Measurements from ENCODE around the gene TBC1D20.

Gene TBC1D20

DNA sequence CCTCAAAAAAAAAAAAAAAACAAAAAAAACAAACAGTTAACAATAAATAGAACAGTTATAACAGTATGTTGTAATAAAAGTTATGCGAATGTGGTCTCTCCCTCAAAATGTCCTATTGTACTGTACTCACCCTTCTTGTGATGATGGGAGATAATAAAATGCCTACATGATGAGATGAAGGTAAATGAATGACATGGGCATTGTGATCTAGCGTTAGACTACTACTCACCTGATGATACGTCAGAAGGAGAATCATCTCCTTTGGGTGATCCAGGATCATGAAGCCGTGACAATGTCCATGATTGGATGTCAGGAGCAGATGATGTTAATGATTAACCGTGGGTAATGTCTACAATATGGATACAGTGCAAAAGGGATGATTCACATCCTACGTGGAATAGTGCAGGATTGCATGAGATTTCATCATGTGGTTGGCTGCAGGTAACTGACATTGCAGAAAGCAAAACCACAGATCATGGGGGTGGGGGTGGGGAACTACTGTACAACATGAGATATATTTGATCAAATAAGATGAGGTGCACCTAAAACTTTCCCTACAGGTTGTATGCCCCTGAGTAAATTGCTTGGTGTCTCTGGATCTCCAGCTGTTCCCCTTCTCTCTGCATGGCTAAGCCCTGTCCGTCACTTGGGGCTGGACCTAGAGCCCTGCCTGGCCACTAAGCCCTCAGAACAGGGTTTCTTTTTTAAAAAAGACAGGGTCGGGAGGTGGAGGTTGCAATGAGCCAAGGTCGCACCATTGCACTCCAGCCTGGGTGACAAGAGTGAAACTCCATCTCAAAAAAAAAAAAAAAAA lies 60.4 kb downstream of the TBC1D20 start:
- DNase-seq (ENCODE audit: extremely low read depth, low read depth) = no peak
- TF ChIP-seq, protein P1, sequence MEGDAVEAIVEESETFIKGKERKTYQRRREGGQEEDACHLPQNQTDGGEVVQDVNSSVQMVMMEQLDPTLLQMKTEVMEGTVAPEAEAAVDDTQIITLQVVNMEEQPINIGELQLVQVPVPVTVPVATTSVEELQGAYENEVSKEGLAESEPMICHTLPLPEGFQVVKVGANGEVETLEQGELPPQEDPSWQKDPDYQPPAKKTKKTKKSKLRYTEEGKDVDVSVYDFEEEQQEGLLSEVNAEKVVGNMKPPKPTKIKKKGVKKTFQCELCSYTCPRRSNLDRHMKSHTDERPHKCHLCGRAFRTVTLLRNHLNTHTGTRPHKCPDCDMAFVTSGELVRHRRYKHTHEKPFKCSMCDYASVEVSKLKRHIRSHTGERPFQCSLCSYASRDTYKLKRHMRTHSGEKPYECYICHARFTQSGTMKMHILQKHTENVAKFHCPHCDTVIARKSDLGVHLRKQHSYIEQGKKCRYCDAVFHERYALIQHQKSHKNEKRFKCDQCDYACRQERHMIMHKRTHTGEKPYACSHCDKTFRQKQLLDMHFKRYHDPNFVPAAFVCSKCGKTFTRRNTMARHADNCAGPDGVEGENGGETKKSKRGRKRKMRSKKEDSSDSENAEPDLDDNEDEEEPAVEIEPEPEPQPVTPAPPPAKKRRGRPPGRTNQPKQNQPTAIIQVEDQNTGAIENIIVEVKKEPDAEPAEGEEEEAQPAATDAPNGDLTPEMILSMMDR (IDR thresholded peaks at IDR 0.05; ENCODE audit: low read depth, low read length) = no peak

- no peak for DNase-seq (ENCODE audit: extremely low read depth, low read depth)
- TF ChIP-seq, protein P1 (IDR thresholded peaks at IDR 0.05; ENCODE audit: low read depth, low read length) = no peak
Measured at GRCh38 chr20:400454-401275, 61.7 kb downstream of the TBC1D20 start.

GRCh38 chr20:400128-400453 lies 62.2 kb downstream of the TBC1D20 start:
- TF ChIP-seq, protein P1 (IDR thresholded peaks at IDR 0.05; ENCODE audit: low read depth, low read length) = no peak
- DNase-seq (ENCODE audit: extremely low read depth, low read depth) = no peak

DNA sequence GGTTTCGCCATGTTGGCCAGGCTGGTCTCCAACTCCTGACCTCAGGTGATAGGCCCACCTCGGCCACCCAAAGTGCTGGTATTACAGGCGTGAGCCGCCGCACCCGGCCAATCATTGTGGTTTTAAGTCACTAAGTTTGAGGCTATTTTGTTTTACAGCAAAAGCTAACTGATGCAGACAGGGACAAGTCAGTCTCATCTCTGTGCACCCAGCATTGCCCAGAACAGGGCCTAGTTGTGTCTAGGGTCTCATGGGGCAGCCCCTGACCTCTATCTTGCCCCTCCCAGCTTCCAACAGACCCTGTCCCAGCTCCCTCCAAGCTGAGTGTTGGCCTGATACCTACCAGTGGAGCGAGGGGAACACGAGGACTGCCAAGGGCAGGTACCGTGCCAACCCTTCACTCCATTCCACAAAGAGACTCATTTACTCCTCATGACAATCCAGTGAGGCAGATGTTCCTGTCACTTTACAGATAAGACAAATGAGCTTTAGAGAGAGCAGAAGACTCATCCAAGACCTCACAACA lies 63.1 kb downstream of the TBC1D20 start:
- TF ChIP-seq, protein P1 (IDR thresholded peaks at IDR 0.05; ENCODE audit: low read depth, low read length) = no peak
- DNase-seq (ENCODE audit: extremely low read depth, low read depth) = no peak

DNA sequence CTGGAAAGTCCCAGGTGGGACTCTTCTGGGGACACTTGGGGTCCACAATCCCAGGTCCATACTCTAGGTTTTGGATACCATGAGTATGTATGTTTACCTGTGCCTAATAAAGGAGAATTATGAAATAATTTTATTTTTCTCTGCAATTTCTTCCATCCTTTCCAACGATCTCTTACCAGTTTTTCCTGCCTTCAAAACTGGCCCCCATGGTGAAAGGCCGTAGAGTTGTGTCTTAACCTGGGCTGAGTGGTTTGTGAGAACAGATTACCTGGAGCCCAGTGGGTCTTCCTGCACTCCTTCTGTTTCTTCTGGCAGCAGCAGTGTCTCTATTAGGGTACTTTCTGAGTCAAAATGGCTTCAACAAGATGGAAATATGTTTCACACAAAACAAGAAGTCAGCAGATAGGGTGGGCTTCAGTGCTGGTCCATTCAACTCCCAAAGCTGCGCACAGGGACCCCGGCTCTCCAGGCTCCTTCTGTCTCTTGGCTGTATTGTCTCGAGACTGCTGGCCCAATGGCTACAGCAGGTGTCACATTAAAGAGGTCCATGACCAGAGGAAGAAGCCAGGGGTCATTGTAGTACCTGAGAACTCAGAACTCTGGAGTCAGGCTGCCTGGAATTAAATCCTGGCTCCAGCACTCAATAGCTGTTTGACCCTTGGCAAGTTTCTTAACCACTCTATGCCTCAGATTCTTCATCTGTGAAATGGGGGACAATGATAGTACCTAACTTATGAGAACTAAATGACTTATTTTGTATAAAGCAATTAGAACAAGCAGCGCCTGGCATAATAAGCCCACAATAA lies 64.7 kb downstream of the TBC1D20 start:
- TF ChIP-seq, protein P1 (IDR thresholded peaks at IDR 0.05; ENCODE audit: low read depth, low read length) = no peak
- no peak for DNase-seq (ENCODE audit: extremely low read depth, low read depth)

DNA sequence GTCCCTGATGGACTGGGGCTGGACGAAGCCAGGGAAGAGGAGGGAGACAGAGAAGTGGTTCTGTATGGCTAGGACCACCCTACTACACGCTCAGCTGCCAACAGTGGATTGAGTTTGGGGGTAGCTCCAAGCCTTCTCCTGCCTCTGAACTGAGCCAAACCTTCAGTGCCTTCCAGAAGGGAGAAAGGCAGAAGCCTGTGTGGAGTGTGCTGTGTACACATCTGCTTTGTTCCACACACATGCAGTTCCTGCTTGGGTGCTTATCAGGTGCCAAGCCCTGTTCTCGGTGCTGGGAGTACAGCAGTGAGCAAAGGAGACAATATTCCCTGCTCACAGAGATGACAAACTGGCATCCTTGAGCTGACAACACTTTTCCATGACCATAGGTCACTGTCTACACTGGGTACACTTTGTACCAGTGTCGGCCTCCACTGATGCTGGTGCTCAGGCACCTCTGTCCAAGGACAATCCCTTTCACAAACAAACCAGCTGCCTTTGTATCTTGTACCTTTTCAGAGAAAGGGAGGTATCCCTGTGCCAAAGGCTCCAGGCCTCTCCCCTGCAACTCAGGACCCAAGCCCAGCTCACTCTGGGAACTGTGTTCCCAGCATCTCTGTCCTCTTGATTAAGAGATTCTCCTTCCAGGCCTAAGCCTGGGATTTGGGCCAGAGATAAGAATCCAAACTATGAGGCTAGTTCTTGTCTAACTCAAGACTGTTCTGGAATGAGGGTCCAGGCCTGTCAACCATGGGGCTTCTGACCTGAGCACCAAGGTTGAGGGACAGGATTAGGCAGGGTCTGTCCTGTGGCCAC lies 65.5 kb downstream of the TBC1D20 start:
- DNase-seq (ENCODE audit: extremely low read depth, low read depth) = no peak
- TF ChIP-seq, protein P1 (IDR thresholded peaks at IDR 0.05; ENCODE audit: low read depth, low read length) = no peak
